Right cardiac atrium (tissue), 5 donors: ENCODE measurements around the gene IRX3. TPM values are rescaled to one million over a fixed set of nuclear protein-coding genes. Genes with fewer than 3 reads are reported as not detected.
"Not testable (repeated sequence)": the region's sequence is repeated elsewhere in the genome, so short reads cannot be mapped to it uniquely, and the experiment has no call there.

Experiments
- ATAC-seq, 2 donors: fragments of 200-7000 bp; cut with Tn5 transposase; one replicate each; pipeline versions ENCODE4 v1.8.0 to v1.9.1; 2020; ENCODE audit warnings: moderate library complexity in 2 of 2, mild to moderate bottlenecking in 1 of 2
- DNase-seq, 3 donors: peaks; one replicate each; pipeline ENCODE4 v3.0.0-alpha.2; 2020
- H3K27ac ChIP-seq: one replicate; pipeline ENCODE4 v1.5.1; 2013; ENCODE audit warnings: mild to moderate bottlenecking, low read length, control low read depth, moderate library complexity
- H3K27me3 ChIP-seq: one replicate; pipeline ENCODE4 v1.6.1; 2013; ENCODE audit not compliant: control insufficient read depth, insufficient read depth
- H3K4me1 ChIP-seq: one replicate; pipeline ENCODE4 v1.6.1; 2013; ENCODE audit warnings: low read length; ENCODE audit not compliant: control insufficient read depth, insufficient read depth
- H3K4me3 ChIP-seq: one replicate; pipeline ENCODE4 v1.5.1; 2013; ENCODE audit warnings: low read length, control low read depth
- H3K9me3 ChIP-seq: one replicate; pipeline ENCODE4 v1.6.1; 2013; ENCODE audit warnings: low read length; ENCODE audit not compliant: control insufficient read depth
- WGBS: extraction: QIAGEN DNeasy Blood & Tissue Kit; methylation state at CpG from one replicate; pipeline ENCODE4 v1.1.7; 2013; 5-methylcytosine and 5-hydroxymethylcytosine counted together
- intact Hi-C, 4 donors: fragments of 100-400 bp; cut with DNase I; formaldehyde crosslinking; loops; one replicate each; pipeline versions ENCODE4 v1.11.0 to v1.14.0; 2022 to 2023
- polyA plus RNA-seq: library from polyadenylated mRNA; stranded (reverse); fragments of 200-250 nt; gene quantifications from one replicate; pipeline ENCODE4 v1.2.3, GENCODE V29; 2013
- total RNA-seq, 4 donors: library from RNA; stranded (reverse); fragmentation: NEBNext Ultra II Directional; extraction: Animal tissue kit (Norgen Biotek cat#: 25700); gene quantifications; one replicate each; pipeline ENCODE4 v1.2.1, GENCODE V29; 2021
- donor health status: healthy with polysubstance abuse.
- donor health status: DM: no; HTN: yes; CAD: no.
- donor health status: DM: no; HTN: no; CAD: no.
- donor health status: DM: no; HTN: yes; CAD: no; lungs with severe emphysema.
- donor health status: DM: yes; HTN: yes; CAD: no.

IRX3 gene
- total and polyA plus RNA-seq, 5 donors: 7.3 to 17.8 (median 14.2) TPM

GRCh38 chr16:54273566-54273965 lies 13.0 kb downstream of the IRX3 start:
- ATAC-seq: no peak
- WGBS: 94% methylated on average over 4 of the region's 4 CpGs

GRCh38 chr16:54270711-54271110 lies 15.9 kb downstream of the IRX3 start:
- no peaks in the 10 kb centered on the region for H3K27me3 ChIP-seq
- ATAC-seq (no peak), DNase-seq (no peak)
- 92% methylated on average over 3 of the region's 3 CpGs for WGBS
- H3K9me3 ChIP-seq: no peaks in the 10 kb centered on the region
- no peak overlapping the region for H3K4me3 ChIP-seq
- H3K27ac ChIP-seq: no peak overlapping the region
- no peaks in the 10 kb centered on the region for H3K4me1 ChIP-seq
- intact Hi-C loops: no loop called here

More at GRCh38 chr16:54273566-54273965, 13.0 kb downstream of the IRX3 start:
- intact Hi-C loops: no loop called here
- Histone ChIP-seq H3K27me3 (no peaks in the 10 kb centered on the region), H3K4me3 (no peak overlapping the region), H3K4me1 (no peaks in the 10 kb centered on the region), H3K27ac (no peak overlapping the region), H3K9me3 (no peaks in the 10 kb centered on the region)
- no peak for DNase-seq

- no peaks in the 10 kb centered on the region for H3K9me3 ChIP-seq
- H3K27ac ChIP-seq: no peak overlapping the region
- H3K4me1 ChIP-seq: no peaks in the 10 kb centered on the region
- ATAC-seq (no peak), DNase-seq (no peak)
- H3K4me3 ChIP-seq: no peak overlapping the region
- intact Hi-C loops: loop anchor here in 1 of 4 donors (10.0 kb wide), 1 partner anchor 75 kb away; no protein-coding TSS in a partner anchor
- no peaks in the 10 kb centered on the region for H3K27me3 ChIP-seq
Observed at GRCh38 chr16:54269461-54269860, 17.1 kb downstream of the IRX3 start.

GRCh38 chr16:54268766-54269165 lies 17.8 kb downstream of the IRX3 start:
- ATAC-seq: no peak

GRCh38 chr16:54268340-54268739 lies 18.2 kb downstream of the IRX3 start:
- intact Hi-C loops: loop anchor here in 1 of 4 donors (10.0 kb wide), 1 partner anchor 74 kb away; no protein-coding TSS in a partner anchor
- no peaks in the 10 kb centered on the region for H3K27me3 ChIP-seq
- H3K4me3 ChIP-seq: no peak overlapping the region
- H3K27ac ChIP-seq: no peak overlapping the region
- DNase-seq (no peak), ATAC-seq (no peak)
- H3K9me3 ChIP-seq: no peaks in the 10 kb centered on the region
- no peaks in the 10 kb centered on the region for H3K4me1 ChIP-seq
- WGBS: 83% methylated on average over 7 of the region's 7 CpGs

More at GRCh38 chr16:54268766-54269165, 17.8 kb downstream of the IRX3 start:
- Histone ChIP-seq H3K9me3 (no peaks in the 10 kb centered on the region), H3K4me1 (no peaks in the 10 kb centered on the region), H3K27ac (no peak overlapping the region), H3K4me3 (no peak overlapping the region), H3K27me3 (no peaks in the 10 kb centered on the region)
- intact Hi-C loops: loop anchor here in 1 of 4 donors (10.0 kb wide), 1 partner anchor 74 kb away; no protein-coding TSS in a partner anchor
- WGBS: 61% methylated on average over 4 of the region's 4 CpGs
- DNase-seq: no peak

- Histone ChIP-seq H3K27ac (no peak overlapping the region), H3K4me3 (no peak overlapping the region), H3K27me3 (no peaks in the 10 kb centered on the region), H3K4me1 (no peaks in the 10 kb centered on the region), H3K9me3 (no peaks in the 10 kb centered on the region)
- ATAC-seq: peak; percentile 75 to 93
- DNase-seq: no peak
- 76% methylated on average over 4 of the region's 4 CpGs for WGBS
- intact Hi-C loops: loop anchor here in 1 of 4 donors (10.0 kb wide), 1 partner anchor 72 kb away; no protein-coding TSS in a partner anchor
Observed at GRCh38 chr16:54266363-54266955, 20.1 kb downstream of the IRX3 start.

GRCh38 chr16:54265575-54266107 lies 20.9 kb downstream of the IRX3 start:
- ATAC-seq: peak; percentile 81 to 89
- H3K4me1 ChIP-seq: no peaks in the 10 kb centered on the region
- no peak for DNase-seq
- H3K27me3 ChIP-seq: no peaks in the 10 kb centered on the region
- WGBS: 53% methylated on average over 7 of the region's 7 CpGs
- no peak overlapping the region for H3K4me3 ChIP-seq
- peak overlapping the region; percentile 33 for H3K27ac ChIP-seq
- H3K9me3 ChIP-seq: no peaks in the 10 kb centered on the region
- intact Hi-C loops: loop anchor here in 1 of 4 donors (10.0 kb wide), 1 partner anchor 71 kb away; no protein-coding TSS in a partner anchor

- Histone ChIP-seq H3K27ac (no peak overlapping the region), H3K4me1 (no peaks in the 10 kb centered on the region), H3K9me3 (no peaks in the 10 kb centered on the region), H3K27me3 (no peaks in the 10 kb centered on the region), H3K4me3 (no peak overlapping the region)
- no peak for DNase-seq
- intact Hi-C loops: no loop called here
- ATAC-seq: peak in 1 of 2 donors; percentile 41
- 81% methylated on average over 7 of the region's 7 CpGs for WGBS
Observed at GRCh38 chr16:54253118-54253517, 33.5 kb downstream of the IRX3 start.

GRCh38 chr16:54248863-54249710 lies 37.5 kb downstream of the IRX3 start:
- H3K27me3 ChIP-seq: no peaks in the 10 kb centered on the region
- H3K4me1 ChIP-seq: no peaks in the 10 kb centered on the region
- ATAC-seq (no peak), DNase-seq (no peak)
- 73% methylated on average over 7 of the region's 7 CpGs for WGBS
- no peaks in the 10 kb centered on the region for H3K9me3 ChIP-seq
- intact Hi-C loops: no loop called here
- no peak overlapping the region for H3K27ac ChIP-seq
- no peak overlapping the region for H3K4me3 ChIP-seq

- intact Hi-C loops, H3K4me3 ChIP-seq, DNase-seq, H3K27me3 ChIP-seq, H3K4me1 ChIP-seq, H3K9me3 ChIP-seq, H3K27ac ChIP-seq, ATAC-seq: not testable (repeated sequence)
- 95% methylated on average over 2 of the region's 2 CpGs for WGBS
Observed at GRCh38 chr16:54247705-54248104, 38.9 kb downstream of the IRX3 start.

GRCh38 chr16:54246454-54246821 lies 40.1 kb downstream of the IRX3 start:
- DNase-seq (no peak), ATAC-seq (peak; percentile 33 to 40)
- no peak overlapping the region for H3K27ac ChIP-seq
- H3K4me3 ChIP-seq: no peak overlapping the region
- intact Hi-C loops: no loop called here
- H3K4me1 ChIP-seq: no peaks in the 10 kb centered on the region
- 92% methylated on average over 4 of the region's 4 CpGs for WGBS
- no peaks in the 10 kb centered on the region for H3K27me3 ChIP-seq
- H3K9me3 ChIP-seq: no peaks in the 10 kb centered on the region
